Renal cortical epithelial cell (primary cell): ENCODE measurements around the gene IGSF21. TPM values are rescaled to one million over a fixed set of nuclear protein-coding genes. Genes with fewer than 3 reads are reported as not detected.

ENCODE experiments used
- DNase-seq: peaks from one replicate; pipeline ENCODE4 v3.0.0-alpha.2; 2011; ENCODE audit warnings: low read depth
- total RNA-seq: library from RNA; depleted of rRNA; stranded (reverse); fragments of >200 nt; gene quantifications from 2 replicates; pipeline ENCODE4 v1.2.3, GENCODE V29; 2014

IGSF21 gene
- total RNA-seq, 1 donor from 2014 or later, result not detected

- no peak for DNase-seq
Observed at GRCh38 chr1:18262726-18263125, 155.1 kb downstream of the IGSF21 start.

- DNase-seq, result no peak
Observed at GRCh38 chr1:18263547-18264120, 156.0 kb downstream of the IGSF21 start.

- no peak for DNase-seq
Observed at GRCh38 chr1:18264450-18265039, 156.9 kb downstream of the IGSF21 start.

- DNase-seq, result no peak
Observed at GRCh38 chr1:18265641-18266040, 158.0 kb downstream of the IGSF21 start.

GRCh38 chr1:18266391-18266790 is 158.8 kb downstream of the IGSF21 start:
- DNase-seq, result no peak

GRCh38 chr1:18271336-18271735 is 163.7 kb downstream of the IGSF21 start:
- no peak for DNase-seq

- no peak for DNase-seq
Observed at GRCh38 chr1:18278946-18279345, 171.3 kb downstream of the IGSF21 start.

GRCh38 chr1:18279351-18280074 is 171.9 kb downstream of the IGSF21 start:
- no peak for DNase-seq

- no peak for DNase-seq
Observed at GRCh38 chr1:18280956-18281355, 173.4 kb downstream of the IGSF21 start.

GRCh38 chr1:18282851-18283600 is 175.4 kb downstream of the IGSF21 start:
- DNase-seq, result no peak

- no peak for DNase-seq
Observed at GRCh38 chr1:18283601-18284385, 176.2 kb downstream of the IGSF21 start.

- no peak for DNase-seq
Observed at GRCh38 chr1:18284805-18285537, 177.4 kb downstream of the IGSF21 start.

- DNase-seq, result no peak
Observed at GRCh38 chr1:18285538-18285924, 177.9 kb downstream of the IGSF21 start.

- DNase-seq, result no peak
Observed at GRCh38 chr1:18288722-18289121, 181.1 kb downstream of the IGSF21 start.

GRCh38 chr1:18289597-18289996 is 182.0 kb downstream of the IGSF21 start:
- no peak for DNase-seq

GRCh38 chr1:18290740-18291412 is 183.3 kb downstream of the IGSF21 start:
- DNase-seq, result no peak

- DNase-seq, result no peak
Observed at GRCh38 chr1:18292531-18292930, 184.9 kb downstream of the IGSF21 start.

GRCh38 chr1:18293291-18293690 is 185.7 kb downstream of the IGSF21 start:
- no peak for DNase-seq

GRCh38 chr1:18294437-18295176 is 187.0 kb downstream of the IGSF21 start:
- no peak for DNase-seq
